ENCODE results near the gene ZNF467.

GRCh38 chr7:149761307-149761706 lies 12.1 kb downstream of the ZNF467 start:
- TF ChIP-seq EZH2 (optimal IDR thresholded peaks at IDR 0.05; ENCODE audit: low read depth, low read length), result no peak
- TF ChIP-seq CTCF (IDR thresholded peaks at IDR 0.05; ENCODE audit: low read length), result no peak
